ENCODE results near the gene DENND4B.

DENND4B gene

GRCh38 chr1:153945795-153946621 lies 510 bp downstream of the DENND4B start:
- no peak for TF ChIP-seq CTCF (IDR thresholded peaks at IDR 0.05; ENCODE audit: borderline replicate concordance, control extremely low read depth, extremely low read depth, insufficient read depth, missing control alignments)
- in situ Hi-C loops (cut with MboI; ENCODE audit: low sequenced_read_pairs, unreplicated experiment) = no loop called here
- DNase-seq (ENCODE audit: low spot score) = peak; percentile 91

GRCh38 chr1:153945131-153945794 lies 1.3 kb downstream of the DENND4B start:
- no peak for TF ChIP-seq CTCF (IDR thresholded peaks at IDR 0.05; ENCODE audit: borderline replicate concordance, control extremely low read depth, extremely low read depth, insufficient read depth, missing control alignments)
- peak; percentile 82 for DNase-seq (ENCODE audit: low spot score)
- in situ Hi-C loops (cut with MboI; ENCODE audit: low sequenced_read_pairs, unreplicated experiment) = no loop called here

GRCh38 chr1:153944827-153945117 lies 1.7 kb downstream of the DENND4B start:
- TF ChIP-seq CTCF (IDR thresholded peaks at IDR 0.05; ENCODE audit: borderline replicate concordance, control extremely low read depth, extremely low read depth, insufficient read depth, missing control alignments) = no peak
- in situ Hi-C loops (cut with MboI; ENCODE audit: low sequenced_read_pairs, unreplicated experiment) = no loop called here

GRCh38 chr1:153944005-153944826 lies 2.3 kb downstream of the DENND4B start:
- in situ Hi-C loops (cut with MboI; ENCODE audit: low sequenced_read_pairs, unreplicated experiment) = no loop called here

More at GRCh38 chr1:153944827-153945117, 1.7 kb downstream of the DENND4B start:
- DNase-seq (ENCODE audit: low spot score) = no peak

GRCh38 chr1:153942766-153943549 lies 3.6 kb downstream of the DENND4B start:
- no peak for DNase-seq (ENCODE audit: low spot score)
- no peak for TF ChIP-seq CTCF (IDR thresholded peaks at IDR 0.05; ENCODE audit: borderline replicate concordance, control extremely low read depth, extremely low read depth, insufficient read depth, missing control alignments)
- in situ Hi-C loops (cut with MboI; ENCODE audit: low sequenced_read_pairs, unreplicated experiment) = no loop called here

More at GRCh38 chr1:153944005-153944826, 2.3 kb downstream of the DENND4B start:
- no peak for DNase-seq (ENCODE audit: low spot score)
- no peak for TF ChIP-seq CTCF (IDR thresholded peaks at IDR 0.05; ENCODE audit: borderline replicate concordance, control extremely low read depth, extremely low read depth, insufficient read depth, missing control alignments)

Data from GM13976 (cell line).